GM18858 (cell line): Measurements from ENCODE around the gene KRTAP4-9.
"Not testable (repeated sequence)": the region's sequence is repeated elsewhere in the genome, so short reads cannot be mapped to it uniquely, and the experiment has no call there.

ENCODE experiments used
- ATAC-seq: cut with Tn5 transposase; IDR thresholded peaks from one replicate; pipeline ENCODE4 v1.9.1; 2021; ENCODE audit not compliant: unreplicated experiment

Gene KRTAP4-9

GRCh38 chr17:41126412-41126811 lies 21.2 kb downstream of the KRTAP4-9 start:
- ATAC-seq, result no peak

GRCh38 chr17:41127371-41127770 lies 22.2 kb downstream of the KRTAP4-9 start:
- ATAC-seq, result no peak

- ATAC-seq, result no peak
Observed at GRCh38 chr17:41131979-41132378, 26.8 kb downstream of the KRTAP4-9 start.

- no peak for ATAC-seq
Observed at GRCh38 chr17:41133880-41134735, 28.9 kb downstream of the KRTAP4-9 start.

GRCh38 chr17:41139865-41140264 lies 34.7 kb downstream of the KRTAP4-9 start:
- ATAC-seq, result not testable (repeated sequence)

- no peak for ATAC-seq
Observed at GRCh38 chr17:41140360-41141131, 35.4 kb downstream of the KRTAP4-9 start, which contains the start of gene KRTAP4-6. Gene KRTAP4-6, minus strand, starts transcription at chr17:41140544. Its CDS starts 57 bp downstream, at chr17:41140487.

GRCh38 chr17:41141361-41141760 lies 36.2 kb downstream of the KRTAP4-9 start:
- no peak for ATAC-seq

- ATAC-seq, result no peak
Observed at GRCh38 chr17:41144846-41145245, 39.7 kb downstream of the KRTAP4-9 start.

- no peak for ATAC-seq
Observed at GRCh38 chr17:41145261-41145660, 40.1 kb downstream of the KRTAP4-9 start.

GRCh38 chr17:41147531-41148204 lies 42.5 kb downstream of the KRTAP4-9 start:
- no peak for ATAC-seq

GRCh38 chr17:41148971-41149651 lies 43.9 kb downstream of the KRTAP4-9 start:
- not testable (repeated sequence) for ATAC-seq

GRCh38 chr17:41149652-41149985 lies 44.4 kb downstream of the KRTAP4-9 start, which contains the start of gene KRTAP4-5:
Gene KRTAP4-5, minus strand, starts transcription at chr17:41149825. Its CDS starts 58 bp downstream, at chr17:41149767.
- ATAC-seq, result no peak

GRCh38 chr17:41150026-41150425 lies 44.8 kb downstream of the KRTAP4-9 start:
- no peak for ATAC-seq

GRCh38 chr17:41151525-41151924 lies 46.3 kb downstream of the KRTAP4-9 start:
- no peak for ATAC-seq

GRCh38 chr17:41153856-41154255 lies 48.7 kb downstream of the KRTAP4-9 start:
- ATAC-seq, result no peak
